ENCODE measurements around the gene ELOA.

ELOA gene

DNA sequence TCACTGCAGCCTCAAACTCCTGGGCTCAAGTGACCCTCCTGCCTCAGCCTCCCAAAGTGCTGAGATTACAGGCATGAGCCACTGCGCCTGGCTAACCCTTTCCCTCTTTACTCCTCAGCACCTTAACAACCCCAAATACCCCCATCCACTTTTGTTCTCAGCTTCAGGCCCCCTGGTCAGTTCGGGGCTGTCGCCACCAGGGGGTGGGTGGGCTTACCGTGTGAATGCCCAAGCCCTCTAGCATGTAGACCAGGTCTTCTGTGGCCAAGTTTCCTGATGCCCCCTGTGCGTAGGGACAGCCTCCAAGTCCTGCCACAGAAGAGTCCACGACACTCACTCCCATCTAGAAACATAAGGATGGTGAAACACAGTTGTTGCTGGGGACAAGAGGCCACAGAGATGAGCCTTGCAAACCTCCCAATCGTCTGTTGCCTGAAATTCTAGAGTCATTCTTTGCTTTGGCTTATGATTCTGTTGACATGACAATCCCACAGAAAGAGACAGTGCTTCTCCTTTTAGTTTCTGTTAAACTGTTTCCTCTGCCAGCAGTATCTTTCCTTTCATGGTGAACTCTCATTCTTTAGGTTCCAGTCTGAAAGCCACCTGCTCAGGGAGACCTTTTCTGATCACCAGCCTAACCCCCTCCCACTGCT is 61.0 kb downstream of the ELOA start:
- TF ChIP-seq, protein P1, sequence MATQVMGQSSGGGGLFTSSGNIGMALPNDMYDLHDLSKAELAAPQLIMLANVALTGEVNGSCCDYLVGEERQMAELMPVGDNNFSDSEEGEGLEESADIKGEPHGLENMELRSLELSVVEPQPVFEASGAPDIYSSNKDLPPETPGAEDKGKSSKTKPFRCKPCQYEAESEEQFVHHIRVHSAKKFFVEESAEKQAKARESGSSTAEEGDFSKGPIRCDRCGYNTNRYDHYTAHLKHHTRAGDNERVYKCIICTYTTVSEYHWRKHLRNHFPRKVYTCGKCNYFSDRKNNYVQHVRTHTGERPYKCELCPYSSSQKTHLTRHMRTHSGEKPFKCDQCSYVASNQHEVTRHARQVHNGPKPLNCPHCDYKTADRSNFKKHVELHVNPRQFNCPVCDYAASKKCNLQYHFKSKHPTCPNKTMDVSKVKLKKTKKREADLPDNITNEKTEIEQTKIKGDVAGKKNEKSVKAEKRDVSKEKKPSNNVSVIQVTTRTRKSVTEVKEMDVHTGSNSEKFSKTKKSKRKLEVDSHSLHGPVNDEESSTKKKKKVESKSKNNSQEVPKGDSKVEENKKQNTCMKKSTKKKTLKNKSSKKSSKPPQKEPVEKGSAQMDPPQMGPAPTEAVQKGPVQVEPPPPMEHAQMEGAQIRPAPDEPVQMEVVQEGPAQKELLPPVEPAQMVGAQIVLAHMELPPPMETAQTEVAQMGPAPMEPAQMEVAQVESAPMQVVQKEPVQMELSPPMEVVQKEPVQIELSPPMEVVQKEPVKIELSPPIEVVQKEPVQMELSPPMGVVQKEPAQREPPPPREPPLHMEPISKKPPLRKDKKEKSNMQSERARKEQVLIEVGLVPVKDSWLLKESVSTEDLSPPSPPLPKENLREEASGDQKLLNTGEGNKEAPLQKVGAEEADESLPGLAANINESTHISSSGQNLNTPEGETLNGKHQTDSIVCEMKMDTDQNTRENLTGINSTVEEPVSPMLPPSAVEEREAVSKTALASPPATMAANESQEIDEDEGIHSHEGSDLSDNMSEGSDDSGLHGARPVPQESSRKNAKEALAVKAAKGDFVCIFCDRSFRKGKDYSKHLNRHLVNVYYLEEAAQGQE (IDR thresholded peaks at IDR 0.05; ENCODE audit: low read depth), result no peak
- no peak for TF ChIP-seq TAF1 (IDR thresholded peaks at IDR 0.05; ENCODE audit: low read depth)
- no peak for TF ChIP-seq ZBTB7A (IDR thresholded peaks at IDR 0.05; ENCODE audit: low read depth)

GRCh38 chr1:23805025-23805424 is 61.8 kb downstream of the ELOA start:
- TF ChIP-seq EGR1 (IDR thresholded peaks at IDR 0.05), result no peak
- TF ChIP-seq TAF1 (IDR thresholded peaks at IDR 0.05; ENCODE audit: low read depth), result no peak
- TF ChIP-seq, protein P2, sequence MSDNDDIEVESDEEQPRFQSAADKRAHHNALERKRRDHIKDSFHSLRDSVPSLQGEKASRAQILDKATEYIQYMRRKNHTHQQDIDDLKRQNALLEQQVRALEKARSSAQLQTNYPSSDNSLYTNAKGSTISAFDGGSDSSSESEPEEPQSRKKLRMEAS (IDR thresholded peaks at IDR 0.05), result no peak
- no peak for TF ChIP-seq CREB1 (IDR thresholded peaks at IDR 0.05; ENCODE audit: low read depth)
- no peak for TF ChIP-seq CEBPB (IDR thresholded peaks at IDR 0.05)

DNA sequence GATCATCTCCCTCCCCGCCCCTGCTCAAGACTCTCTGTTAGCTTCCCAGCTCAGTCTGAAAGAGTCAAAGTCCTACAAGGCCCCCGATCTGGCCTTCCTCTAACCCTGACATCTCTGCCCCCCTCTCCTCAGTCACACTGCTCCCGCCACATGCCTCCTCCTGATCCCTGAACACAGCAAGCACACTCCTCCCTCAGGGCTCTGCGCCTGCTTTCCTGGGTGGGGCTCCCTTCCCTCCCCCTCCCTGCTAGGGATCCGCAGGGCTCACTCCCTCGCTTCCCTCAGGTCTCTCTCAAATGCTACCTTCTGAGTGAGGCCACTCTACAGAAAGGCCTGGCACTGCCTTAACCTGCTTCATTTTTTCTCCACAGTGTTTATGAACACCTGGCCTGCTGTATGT is 63.0 kb downstream of the ELOA start:
- TF ChIP-seq CEBPB (IDR thresholded peaks at IDR 0.05) (no peak), TEAD4 (IDR thresholded peaks at IDR 0.05) (no peak)

GRCh38 chr1:23807453-23807852 is 64.2 kb downstream of the ELOA start:
- TF ChIP-seq CREB1 (IDR thresholded peaks at IDR 0.05; ENCODE audit: low read depth), result no peak
- no peak for TF ChIP-seq TEAD4 (IDR thresholded peaks at IDR 0.05)
- no peak for TF ChIP-seq CEBPB (IDR thresholded peaks at IDR 0.05)
- no peak for TF ChIP-seq YY1 (IDR thresholded peaks at IDR 0.05; ENCODE audit: low read depth)
- TF ChIP-seq, protein P2 (IDR thresholded peaks at IDR 0.05), result no peak
- TF ChIP-seq TAF1 (IDR thresholded peaks at IDR 0.05; ENCODE audit: low read depth), result no peak
- TF ChIP-seq EGR1 (IDR thresholded peaks at IDR 0.05), result no peak
- TF ChIP-seq NFIC (IDR thresholded peaks at IDR 0.05), result no peak
- TF ChIP-seq TCF12 (IDR thresholded peaks at IDR 0.05; ENCODE audit: low read depth), result no peak
- TF ChIP-seq FOXM1 (IDR thresholded peaks at IDR 0.05; ENCODE audit: borderline replicate concordance, low read depth), result no peak
- no peak for TF ChIP-seq RAD21 (IDR thresholded peaks at IDR 0.05; ENCODE audit: low read depth)
- no peak for TF ChIP-seq ZBTB7A (IDR thresholded peaks at IDR 0.05; ENCODE audit: low read depth)
- TF ChIP-seq, protein P1 (IDR thresholded peaks at IDR 0.05; ENCODE audit: low read depth), result no peak
- TF ChIP-seq, protein P3, sequence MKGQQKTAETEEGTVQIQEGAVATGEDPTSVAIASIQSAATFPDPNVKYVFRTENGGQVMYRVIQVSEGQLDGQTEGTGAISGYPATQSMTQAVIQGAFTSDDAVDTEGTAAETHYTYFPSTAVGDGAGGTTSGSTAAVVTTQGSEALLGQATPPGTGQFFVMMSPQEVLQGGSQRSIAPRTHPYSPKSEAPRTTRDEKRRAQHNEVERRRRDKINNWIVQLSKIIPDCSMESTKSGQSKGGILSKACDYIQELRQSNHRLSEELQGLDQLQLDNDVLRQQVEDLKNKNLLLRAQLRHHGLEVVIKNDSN (IDR thresholded peaks at IDR 0.05), result no peak
- TF ChIP-seq EP300 (IDR thresholded peaks at IDR 0.05; ENCODE audit: borderline replicate concordance), result no peak

DNA sequence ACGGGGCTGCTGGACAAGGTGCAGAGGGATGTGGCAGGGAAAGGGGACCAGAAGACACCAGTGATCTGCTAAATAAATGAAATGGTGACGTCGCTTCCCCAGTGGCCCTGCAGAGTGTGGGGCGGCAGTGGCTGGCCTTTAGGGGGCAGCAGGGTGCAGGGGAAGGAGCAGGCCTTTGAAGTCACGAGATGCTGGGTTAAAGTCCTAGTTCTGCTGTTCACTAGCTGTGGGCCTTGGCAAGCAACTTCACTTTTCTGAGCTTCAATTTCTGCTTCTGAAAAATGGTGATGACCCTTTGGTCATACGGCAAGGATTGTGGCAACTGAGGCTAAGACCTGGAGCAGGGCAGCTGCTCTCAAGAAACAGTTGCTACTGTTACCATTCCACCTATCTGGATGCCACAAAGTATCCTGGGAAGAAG is 66.5 kb downstream of the ELOA start:
- TF ChIP-seq EP300 (IDR thresholded peaks at IDR 0.05; ENCODE audit: borderline replicate concordance) (no peak), FOXM1 (IDR thresholded peaks at IDR 0.05; ENCODE audit: borderline replicate concordance, low read depth) (no peak), ZBTB7A (IDR thresholded peaks at IDR 0.05; ENCODE audit: low read depth) (no peak), CREB1 (IDR thresholded peaks at IDR 0.05; ENCODE audit: low read depth) (no peak), RAD21 (IDR thresholded peaks at IDR 0.05; ENCODE audit: low read depth) (peak; percentile 86), EGR1 (IDR thresholded peaks at IDR 0.05) (no peak)
- TF ChIP-seq, protein P1 (IDR thresholded peaks at IDR 0.05; ENCODE audit: low read depth), result no peak
- TF ChIP-seq, protein P2 (IDR thresholded peaks at IDR 0.05), result no peak
